NCI-H2171 treated with DMSO at 0.1 percent for 48 hours (cell line): Measurements from ENCODE around the gene CD24.

ENCODE experiments used
- DNase-seq: peaks from one replicate; lab custom pipeline; 2025; lab: John Stamatoyannopoulos, UW

The CD24 gene

GRCh38 chr6:106967936-106968555 lies 6.5 kb downstream of the CD24 start:
- DNase-seq = no peak

GRCh38 chr6:106966671-106967640 lies 7.6 kb downstream of the CD24 start:
- no peak for DNase-seq

GRCh38 chr6:106966229-106966628 lies 8.3 kb downstream of the CD24 start:
- no peak for DNase-seq

GRCh38 chr6:106964954-106965353 lies 9.6 kb downstream of the CD24 start:
- no peak for DNase-seq

- no peak for DNase-seq
Measured at GRCh38 chr6:106964099-106964498, 10.4 kb downstream of the CD24 start.

- no peak for DNase-seq
Measured at GRCh38 chr6:106963544-106963943, 11.0 kb downstream of the CD24 start.

- no peak for DNase-seq
Measured at GRCh38 chr6:106961801-106962200, 12.7 kb downstream of the CD24 start.

- DNase-seq = no peak
Measured at GRCh38 chr6:106961136-106961535, 13.4 kb downstream of the CD24 start.

GRCh38 chr6:106959985-106960384 lies 14.5 kb downstream of the CD24 start:
- no peak for DNase-seq

GRCh38 chr6:106939848-106940247 lies 34.7 kb downstream of the CD24 start:
- peak; percentile 55 for DNase-seq

- DNase-seq = peak; percentile 79
Measured at GRCh38 chr6:106939208-106939607, 35.3 kb downstream of the CD24 start.

GRCh38 chr6:106927531-106928398 lies 46.8 kb downstream of the CD24 start:
- DNase-seq = no peak

- peak; percentile 41 for DNase-seq
Measured at GRCh38 chr6:106925948-106926347, 48.6 kb downstream of the CD24 start.

- no peak for DNase-seq
Measured at GRCh38 chr6:106924694-106925523, 49.6 kb downstream of the CD24 start.

- DNase-seq = no peak
Measured at GRCh38 chr6:106922626-106923025, 51.9 kb downstream of the CD24 start.
